Stimulated activated CD4-positive, alpha-beta T cell treated with anti-CD3 and anti-CD28 coated beads, Interleukin-1b, Interleukin-23, amount 100 ng/mL, for 1 hour (primary cell): ENCODE measurements around the gene SLC39A5.
"Not testable (repeated sequence)": the region's sequence is repeated elsewhere in the genome, so short reads cannot be mapped to it uniquely, and the experiment has no call there.

Source experiments
- DNase-seq, 2 donors: peaks; one replicate each; pipeline ENCODE4 v3.0.0-alpha.2; 2020; ENCODE audit warnings: low read depth in 2 of 2

Gene SLC39A5

GRCh38 chr12:56280849-56281248 is 51.0 kb downstream of the SLC39A5 start:
- DNase-seq, result no peak

- no peak for DNase-seq
Observed at GRCh38 chr12:56282030-56282429, 52.2 kb downstream of the SLC39A5 start.

- no peak for DNase-seq
Observed at GRCh38 chr12:56282579-56282978, 52.7 kb downstream of the SLC39A5 start.

GRCh38 chr12:56284263-56284662 is 54.4 kb downstream of the SLC39A5 start:
- not testable (repeated sequence) for DNase-seq

- DNase-seq, result no peak
Observed at GRCh38 chr12:56286044-56286830, 56.4 kb downstream of the SLC39A5 start.
